Mucosa of rectum (tissue), 2 donors: ENCODE results near the gene ZNF683.

Source experiments
- H3K27ac ChIP-seq, 2 donors: one replicate each; pipeline ENCODE4 v1.7.0; 2013; ENCODE audit warnings: inconsistent platforms in 2 of 2, low read depth in 2 of 2, low read length in 2 of 2
- H3K27me3 ChIP-seq, 2 donors: one replicate each; pipeline ENCODE4 v1.7.0; 2013; ENCODE audit warnings: low read length in 2 of 2; ENCODE audit not compliant: control insufficient read depth in 2 of 2, insufficient read depth in 2 of 2
- H3K36me3 ChIP-seq, 2 donors: one replicate each; pipeline ENCODE4 v1.7.0; 2013; ENCODE audit warnings: low read length in 2 of 2; ENCODE audit not compliant: control insufficient read depth in 2 of 2, insufficient read depth in 2 of 2
- H3K4me1 ChIP-seq, 2 donors: one replicate each; pipeline ENCODE4 v1.7.0; 2013; ENCODE audit warnings: low read length in 2 of 2, mild to moderate bottlenecking in 1 of 2; ENCODE audit not compliant: control insufficient read depth in 2 of 2, insufficient read depth in 2 of 2
- H3K4me3 ChIP-seq, 2 donors: one replicate each; pipeline ENCODE4 v1.7.0; 2013; ENCODE audit warnings: low read length in 2 of 2
- H3K9ac ChIP-seq, 2 donors: one replicate each; pipeline ENCODE4 v1.7.0; 2013; ENCODE audit warnings: low read length in 2 of 2, low read depth in 1 of 2, mild to moderate bottlenecking in 1 of 2
- H3K9me3 ChIP-seq, 2 donors: one replicate each; pipeline ENCODE4 v1.7.0; 2013; ENCODE audit warnings: low read length in 2 of 2; ENCODE audit not compliant: control insufficient read depth in 2 of 2
- donor health status: healthy.
- donor health status: Normal muscosa, but diverticular disease.

Gene ZNF683

GRCh38 chr1:26408604-26409003, 36.1 kb upstream of the ZNF683 start:
- Histone ChIP-seq H3K27me3 (peaks cover 38% of the 10 kb centered on the region in 2 donors), H3K4me1 (no peaks in the 10 kb centered on the region)

GRCh38 chr1:26405281-26405915, 32.8 kb upstream of the ZNF683 start:
- Histone ChIP-seq H3K27ac (no peak overlapping the region), H3K36me3 (no peaks in the 10 kb centered on the region), H3K4me1 (no peaks in the 10 kb centered on the region), H3K9me3 (no peaks in the 10 kb centered on the region), H3K9ac (no peak overlapping the region), H3K27me3 (peaks cover 9 to 11% of the 10 kb centered on the region in 2 donors), H3K4me3 (no peak overlapping the region)

More at GRCh38 chr1:26408604-26409003, 36.1 kb upstream of the ZNF683 start:
- no peaks in the 10 kb centered on the region for H3K36me3 ChIP-seq
- no peak overlapping the region for H3K9ac ChIP-seq
- no peak overlapping the region for H3K27ac ChIP-seq
- H3K9me3 ChIP-seq = no peaks in the 10 kb centered on the region
- no peak overlapping the region for H3K4me3 ChIP-seq

DNA sequence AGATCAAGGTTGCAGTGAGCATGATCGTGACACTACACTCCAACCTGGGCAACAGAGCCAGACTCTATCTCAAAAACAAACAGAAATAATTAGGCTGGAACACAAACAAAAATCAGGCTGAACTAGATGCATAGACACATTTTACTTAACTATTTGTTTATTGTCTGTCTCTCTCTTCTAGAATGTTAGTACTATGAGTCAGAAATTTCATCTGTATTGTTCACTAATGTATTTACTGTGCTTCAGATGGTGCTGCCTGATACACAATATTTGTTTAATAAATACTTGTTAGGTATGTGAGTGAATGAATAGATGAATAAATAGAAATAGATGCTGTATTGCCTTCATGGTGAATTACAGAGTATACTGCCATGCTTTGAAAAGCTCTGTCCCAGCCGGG, 32.1 kb upstream of the ZNF683 start:
- H3K27ac ChIP-seq = no peak overlapping the region
- peaks cover 6 to 8% of the 10 kb centered on the region in 2 donors for H3K27me3 ChIP-seq
- no peaks in the 10 kb centered on the region for H3K9me3 ChIP-seq
- no peaks in the 10 kb centered on the region for H3K4me1 ChIP-seq
- no peak overlapping the region for H3K4me3 ChIP-seq
- no peak overlapping the region for H3K9ac ChIP-seq
- no peaks in the 10 kb centered on the region for H3K36me3 ChIP-seq

GRCh38 chr1:26403656-26404055, 31.1 kb upstream of the ZNF683 start:
- no peak overlapping the region for H3K4me3 ChIP-seq
- no peaks in the 10 kb centered on the region for H3K36me3 ChIP-seq
- H3K4me1 ChIP-seq = no peaks in the 10 kb centered on the region
- H3K9ac ChIP-seq = no peak overlapping the region
- H3K9me3 ChIP-seq = no peaks in the 10 kb centered on the region
- H3K27ac ChIP-seq = no peak overlapping the region
- H3K27me3 ChIP-seq = peaks cover 0 to 1% of the 10 kb centered on the region in 2 donors

DNA sequence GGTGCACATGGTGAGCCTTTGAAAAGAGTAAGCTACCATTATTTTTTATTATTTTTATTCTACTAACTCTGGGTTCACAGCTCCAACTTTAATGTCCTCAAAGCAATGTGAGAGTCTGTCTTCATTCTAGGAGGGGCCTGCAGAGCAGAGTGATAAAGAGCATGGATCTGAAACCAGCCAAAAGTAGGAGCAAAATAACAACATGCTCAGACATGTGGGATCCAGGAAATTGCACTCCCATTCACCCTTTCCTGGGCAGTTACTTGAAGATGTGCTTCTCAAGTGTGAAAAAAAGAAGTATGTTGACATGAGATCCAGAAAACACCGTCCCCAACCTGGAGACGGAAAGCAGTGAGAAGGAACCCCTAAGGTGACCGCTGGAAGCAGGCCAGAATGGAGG, 29.3 kb upstream of the ZNF683 start:
- no peak overlapping the region for H3K4me3 ChIP-seq
- H3K9ac ChIP-seq = no peak overlapping the region
- H3K27ac ChIP-seq = no peak overlapping the region
- H3K27me3 ChIP-seq = no peaks in the 10 kb centered on the region
- no peaks in the 10 kb centered on the region for H3K36me3 ChIP-seq
- no peaks in the 10 kb centered on the region for H3K9me3 ChIP-seq
- no peaks in the 10 kb centered on the region for H3K4me1 ChIP-seq

- Histone ChIP-seq H3K9ac (no peak overlapping the region), H3K36me3 (no peaks in the 10 kb centered on the region), H3K9me3 (no peaks in the 10 kb centered on the region), H3K4me1 (no peaks in the 10 kb centered on the region), H3K27me3 (no peaks in the 10 kb centered on the region), H3K27ac (no peak overlapping the region), H3K4me3 (no peak overlapping the region)
Observed at GRCh38 chr1:26399034-26399433, 26.5 kb upstream of the ZNF683 start.

DNA sequence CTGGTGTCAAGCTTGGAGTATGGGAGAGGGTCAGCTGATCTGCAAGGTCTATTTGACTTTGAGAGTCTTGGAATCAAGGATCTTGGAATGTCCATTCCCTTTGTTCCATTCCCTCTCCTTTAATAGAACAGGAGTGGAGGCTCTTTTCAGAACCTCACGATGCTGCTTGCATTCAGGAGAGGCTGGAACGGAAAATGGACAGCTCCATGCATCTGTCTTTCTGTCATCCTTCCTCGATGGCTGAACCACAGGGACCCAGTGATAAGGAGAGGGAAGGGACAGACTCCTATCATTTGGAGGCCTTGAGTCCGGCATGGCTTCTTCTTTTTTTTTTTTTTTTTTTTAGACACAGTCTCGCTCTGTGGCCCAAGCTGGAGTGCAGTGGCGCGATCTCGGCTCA, 23.2 kb upstream of the ZNF683 start:
- H3K9me3 ChIP-seq = no peaks in the 10 kb centered on the region
- no peaks in the 10 kb centered on the region for H3K36me3 ChIP-seq
- H3K4me1 ChIP-seq = no peaks in the 10 kb centered on the region
- H3K27ac ChIP-seq = no peak overlapping the region
- H3K27me3 ChIP-seq = peaks cover 0 to 3% of the 10 kb centered on the region in 2 donors
- H3K9ac ChIP-seq = no peak overlapping the region
- H3K4me3 ChIP-seq = no peak overlapping the region

- no peaks in the 10 kb centered on the region for H3K36me3 ChIP-seq
- H3K9ac ChIP-seq = no peak overlapping the region
Observed at GRCh38 chr1:26391450-26391849, 18.9 kb upstream of the ZNF683 start.

DNA sequence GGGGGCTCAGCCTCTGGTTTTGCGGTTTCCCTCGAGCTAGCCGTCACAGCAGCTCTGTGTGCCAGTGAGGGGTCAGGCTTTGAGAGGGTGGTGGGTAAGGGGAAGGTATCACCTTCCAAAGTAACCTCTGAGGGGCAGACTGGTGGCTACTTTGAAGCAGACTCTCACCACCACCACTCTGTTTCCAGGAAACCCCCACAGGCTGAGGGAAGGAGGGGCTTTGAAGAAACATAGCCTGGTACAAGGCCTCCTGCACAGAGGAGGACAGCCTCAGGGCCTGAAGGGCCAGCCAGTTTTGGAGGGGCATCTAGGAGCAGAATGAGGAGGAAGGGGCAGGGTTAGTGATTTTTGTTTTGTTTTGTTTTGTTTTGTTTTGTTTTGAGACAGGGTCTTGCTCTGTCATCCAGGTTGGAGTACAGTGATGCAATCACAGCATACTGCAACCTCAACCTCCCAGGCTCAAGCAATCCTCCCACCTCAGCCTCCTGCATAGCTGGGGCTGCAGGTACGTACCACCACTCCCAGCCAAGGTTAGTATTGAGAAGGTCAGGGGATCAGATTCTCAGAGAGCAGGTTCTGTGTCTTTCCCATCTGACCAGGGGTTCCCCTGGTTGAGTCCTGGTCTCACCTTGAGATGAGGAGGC, 17.2 kb upstream of the ZNF683 start:
- Histone ChIP-seq H3K9ac (no peak overlapping the region), H3K4me3 (no peak overlapping the region), H3K9me3 (no peaks in the 10 kb centered on the region), H3K36me3 (no peaks in the 10 kb centered on the region), H3K27me3 (peaks cover 3% of the 10 kb centered on the region in 2 donors), H3K27ac (no peak overlapping the region), H3K4me1 (no peaks in the 10 kb centered on the region)

More at GRCh38 chr1:26391450-26391849, 18.9 kb upstream of the ZNF683 start:
- Histone ChIP-seq H3K9me3 (no peaks in the 10 kb centered on the region), H3K27me3 (peaks cover 0 to 3% of the 10 kb centered on the region in 2 donors), H3K4me1 (no peaks in the 10 kb centered on the region), H3K27ac (no peak overlapping the region), H3K4me3 (no peak overlapping the region)

DNA sequence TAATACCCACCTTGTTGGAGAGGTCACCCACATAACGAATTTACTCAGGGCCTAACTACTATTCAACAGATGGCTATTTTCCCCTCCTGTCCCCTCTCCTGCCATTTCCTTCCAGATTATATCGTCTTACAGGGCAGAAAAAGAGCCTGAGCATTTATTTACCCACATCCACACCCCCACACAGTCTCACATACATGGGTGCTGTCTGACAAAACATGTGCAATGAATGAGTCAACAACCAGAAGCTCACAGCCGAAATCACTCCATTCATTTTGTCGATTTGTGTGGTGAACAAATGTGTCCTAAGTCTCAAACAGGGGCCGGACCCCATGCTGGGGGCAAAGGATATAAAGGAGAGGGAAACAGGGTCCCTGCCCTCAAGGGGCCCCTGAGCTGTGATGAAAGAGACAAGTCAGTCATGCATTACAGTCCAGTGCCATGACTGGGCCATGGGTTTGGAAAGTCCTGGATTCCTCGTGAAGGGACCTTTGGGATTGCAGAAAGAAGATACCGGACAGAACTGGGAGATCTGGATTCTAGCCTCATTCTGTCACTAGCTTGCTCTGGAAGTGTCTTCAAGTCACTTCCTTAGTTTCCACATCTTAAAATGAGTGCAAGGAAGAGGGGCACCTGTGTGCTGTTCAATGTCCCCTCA, 16.4 kb upstream of the ZNF683 start:
- H3K9me3 ChIP-seq = no peaks in the 10 kb centered on the region
- no peaks in the 10 kb centered on the region for H3K4me1 ChIP-seq
- no peak overlapping the region for H3K4me3 ChIP-seq
- no peaks in the 10 kb centered on the region for H3K36me3 ChIP-seq
- H3K27me3 ChIP-seq = peaks cover 3% of the 10 kb centered on the region in 2 donors
- no peak overlapping the region for H3K9ac ChIP-seq
- no peak overlapping the region for H3K27ac ChIP-seq
